ENCODE results near the gene GBP2. TPM values are rescaled to one million over a fixed set of nuclear protein-coding genes. Genes with fewer than 3 reads are reported as not detected.

GBP2 gene
- total RNA-seq, 1 experiment from 2014 or later: 3.0 TPM

DNA sequence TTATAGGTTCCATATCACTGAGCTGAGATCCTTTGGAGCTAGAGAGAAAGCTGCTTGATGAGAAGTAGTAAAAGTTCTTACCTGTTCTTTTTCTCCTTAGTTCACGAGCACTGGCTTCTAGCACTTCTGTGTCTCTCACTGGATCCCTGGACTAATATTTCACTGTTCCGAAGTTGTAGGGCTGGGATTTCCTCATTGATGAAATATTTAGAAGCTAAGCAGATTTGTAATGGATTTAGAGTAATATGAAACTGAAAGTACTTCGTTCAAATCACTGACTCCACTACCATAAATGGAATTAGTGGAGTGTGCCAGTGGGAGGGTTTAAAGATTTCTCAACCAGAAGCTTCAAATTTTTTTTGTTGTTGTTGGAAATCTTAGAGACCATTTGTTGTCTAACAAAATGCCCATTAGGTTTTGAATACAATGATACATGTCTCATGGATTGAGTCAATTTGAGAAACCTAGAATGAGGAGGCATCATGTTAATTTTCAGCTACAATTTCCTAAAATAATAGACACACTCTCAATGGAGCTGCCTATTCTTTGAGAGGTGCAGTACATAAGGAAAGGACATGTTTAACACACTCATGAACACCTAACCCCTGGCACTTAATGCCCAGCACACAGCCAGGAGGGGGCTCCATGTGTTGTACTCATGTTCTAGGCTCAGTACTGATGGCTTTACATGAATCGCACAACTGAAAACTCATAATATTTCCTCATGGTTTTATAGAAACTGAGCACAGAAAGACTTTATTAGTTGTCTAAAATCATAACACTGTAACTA lies 60.6 kb downstream of the GBP2 start, which contains the start of gene GBP1:
Gene GBP1, minus strand, starts transcription at position 130 of the 790 bp plus-strand sequence. CDS start 1,974 bp downstream, outside the sequence.
- POLR2A ChIA-PET: no interaction called here
- no peak for ATAC-seq
- no peak for TF ChIP-seq POLR2AphosphoS5 (IDR thresholded peaks at IDR 0.05; ENCODE audit: low read depth, low read length)
- TF ChIP-seq SIN3A (IDR thresholded peaks at IDR 0.05; ENCODE audit: borderline replicate concordance, insufficient read depth, low read depth, low read length): no peak
- TF ChIP-seq, protein P1, sequence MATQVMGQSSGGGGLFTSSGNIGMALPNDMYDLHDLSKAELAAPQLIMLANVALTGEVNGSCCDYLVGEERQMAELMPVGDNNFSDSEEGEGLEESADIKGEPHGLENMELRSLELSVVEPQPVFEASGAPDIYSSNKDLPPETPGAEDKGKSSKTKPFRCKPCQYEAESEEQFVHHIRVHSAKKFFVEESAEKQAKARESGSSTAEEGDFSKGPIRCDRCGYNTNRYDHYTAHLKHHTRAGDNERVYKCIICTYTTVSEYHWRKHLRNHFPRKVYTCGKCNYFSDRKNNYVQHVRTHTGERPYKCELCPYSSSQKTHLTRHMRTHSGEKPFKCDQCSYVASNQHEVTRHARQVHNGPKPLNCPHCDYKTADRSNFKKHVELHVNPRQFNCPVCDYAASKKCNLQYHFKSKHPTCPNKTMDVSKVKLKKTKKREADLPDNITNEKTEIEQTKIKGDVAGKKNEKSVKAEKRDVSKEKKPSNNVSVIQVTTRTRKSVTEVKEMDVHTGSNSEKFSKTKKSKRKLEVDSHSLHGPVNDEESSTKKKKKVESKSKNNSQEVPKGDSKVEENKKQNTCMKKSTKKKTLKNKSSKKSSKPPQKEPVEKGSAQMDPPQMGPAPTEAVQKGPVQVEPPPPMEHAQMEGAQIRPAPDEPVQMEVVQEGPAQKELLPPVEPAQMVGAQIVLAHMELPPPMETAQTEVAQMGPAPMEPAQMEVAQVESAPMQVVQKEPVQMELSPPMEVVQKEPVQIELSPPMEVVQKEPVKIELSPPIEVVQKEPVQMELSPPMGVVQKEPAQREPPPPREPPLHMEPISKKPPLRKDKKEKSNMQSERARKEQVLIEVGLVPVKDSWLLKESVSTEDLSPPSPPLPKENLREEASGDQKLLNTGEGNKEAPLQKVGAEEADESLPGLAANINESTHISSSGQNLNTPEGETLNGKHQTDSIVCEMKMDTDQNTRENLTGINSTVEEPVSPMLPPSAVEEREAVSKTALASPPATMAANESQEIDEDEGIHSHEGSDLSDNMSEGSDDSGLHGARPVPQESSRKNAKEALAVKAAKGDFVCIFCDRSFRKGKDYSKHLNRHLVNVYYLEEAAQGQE (IDR thresholded peaks at IDR 0.05; ENCODE audit: insufficient read depth in 1 of 2, low read depth in 2 of 2, low read length in 1 of 2): no peak
- TF ChIP-seq, protein P2, sequence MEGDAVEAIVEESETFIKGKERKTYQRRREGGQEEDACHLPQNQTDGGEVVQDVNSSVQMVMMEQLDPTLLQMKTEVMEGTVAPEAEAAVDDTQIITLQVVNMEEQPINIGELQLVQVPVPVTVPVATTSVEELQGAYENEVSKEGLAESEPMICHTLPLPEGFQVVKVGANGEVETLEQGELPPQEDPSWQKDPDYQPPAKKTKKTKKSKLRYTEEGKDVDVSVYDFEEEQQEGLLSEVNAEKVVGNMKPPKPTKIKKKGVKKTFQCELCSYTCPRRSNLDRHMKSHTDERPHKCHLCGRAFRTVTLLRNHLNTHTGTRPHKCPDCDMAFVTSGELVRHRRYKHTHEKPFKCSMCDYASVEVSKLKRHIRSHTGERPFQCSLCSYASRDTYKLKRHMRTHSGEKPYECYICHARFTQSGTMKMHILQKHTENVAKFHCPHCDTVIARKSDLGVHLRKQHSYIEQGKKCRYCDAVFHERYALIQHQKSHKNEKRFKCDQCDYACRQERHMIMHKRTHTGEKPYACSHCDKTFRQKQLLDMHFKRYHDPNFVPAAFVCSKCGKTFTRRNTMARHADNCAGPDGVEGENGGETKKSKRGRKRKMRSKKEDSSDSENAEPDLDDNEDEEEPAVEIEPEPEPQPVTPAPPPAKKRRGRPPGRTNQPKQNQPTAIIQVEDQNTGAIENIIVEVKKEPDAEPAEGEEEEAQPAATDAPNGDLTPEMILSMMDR (IDR thresholded peaks at IDR 0.05): no peak
- no peak for TF ChIP-seq TCF7L2 (IDR thresholded peaks at IDR 0.05; ENCODE audit: low read depth, low read length)
- DNase-seq (ENCODE audit: low read depth, low spot score): no peak
- BruUV-seq (replicated peaks): no TSS peak
- Histone ChIP-seq H3K27ac (ENCODE audit: low read length) (no peak within 1 kb of the TSS), H3K4me1 (ENCODE audit: control insufficient read depth, insufficient read depth, low read length) (no peaks in the 10 kb centered on the region), H3K27me3 (ENCODE audit: control insufficient read depth, insufficient read depth, low read length) (no peaks in the 10 kb centered on the region), H3K36me3 (ENCODE audit: control insufficient read depth, insufficient read depth, low read length) (no peaks in the 10 kb centered on the region), H3K4me3 (ENCODE audit: low read depth in 2 of 2, low read length in 2 of 2) (peak within 1 kb of the TSS; percentile 30 to 50), H3K9me3 (ENCODE audit: control insufficient read depth, insufficient read depth, low read depth, low read length) (no peaks in the 10 kb centered on the region)
- intact Hi-C loops (cut with micrococcal nuclease; ENCODE audit: unreplicated experiment) (no loop called here), in situ Hi-C loops (cut with HindIII; ENCODE audit: low pct_unique_long_range_greater_than_20kb, low sequenced_read_pairs) (no loop called here)
- CTCF ChIA-PET: no interaction called here

DNA sequence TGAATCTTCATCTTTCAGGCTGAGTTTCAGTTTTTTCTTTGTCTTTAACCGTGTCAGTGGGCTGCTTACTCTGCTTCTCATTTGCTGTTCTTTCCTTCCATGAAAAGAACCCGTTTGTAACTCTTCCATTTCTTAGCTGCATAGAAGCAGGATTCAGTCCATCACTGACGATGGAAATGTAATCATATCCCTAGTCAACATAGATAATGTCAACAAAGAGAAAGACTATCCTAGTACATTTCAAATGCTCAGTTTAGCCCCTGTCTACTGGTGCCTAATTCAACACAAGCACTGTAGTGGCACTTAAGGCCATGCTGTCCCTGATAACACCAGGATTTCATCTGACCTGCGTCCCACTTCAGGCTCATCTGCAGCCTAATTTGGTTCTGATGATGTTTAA lies 61.3 kb downstream of the GBP2 start:
- Histone ChIP-seq H3K4me1 (ENCODE audit: control insufficient read depth, insufficient read depth, low read length) (no peaks in the 10 kb centered on the region), H3K4me3 (ENCODE audit: low read depth in 2 of 2, low read length in 2 of 2) (peak overlapping the region; percentile 30 to 50; a peak in 2 of 4 replicates), H3K27me3 (ENCODE audit: control insufficient read depth, insufficient read depth, low read length) (no peaks in the 10 kb centered on the region), H3K9me3 (ENCODE audit: control insufficient read depth, insufficient read depth, low read depth, low read length) (no peaks in the 10 kb centered on the region), H3K36me3 (ENCODE audit: control insufficient read depth, insufficient read depth, low read length) (no peaks in the 10 kb centered on the region), H3K27ac (ENCODE audit: low read length) (no peak overlapping the region)
- no peak for DNase-seq (ENCODE audit: low read depth, low spot score)
- BruUV-seq (replicated peaks): no TSS peak
- TF ChIP-seq POLR2AphosphoS5 (IDR thresholded peaks at IDR 0.05; ENCODE audit: low read depth, low read length) (no peak), TCF7L2 (IDR thresholded peaks at IDR 0.05; ENCODE audit: low read depth, low read length) (no peak), SIN3A (IDR thresholded peaks at IDR 0.05; ENCODE audit: borderline replicate concordance, insufficient read depth, low read depth, low read length) (no peak)
- TF ChIP-seq, protein P1 (IDR thresholded peaks at IDR 0.05; ENCODE audit: insufficient read depth in 1 of 2, low read depth in 2 of 2, low read length in 1 of 2): no peak
- TF ChIP-seq, protein P2 (IDR thresholded peaks at IDR 0.05): no peak
- ChIA-PET POLR2A (no interaction called here), CTCF (interaction anchor here (0.6 kb wide), 1 partner anchor 526 kb away, joined by 8 read pairs; no protein-coding TSS in a partner anchor)
- 0 out of 2 replicates have a peak, but pooled peaks have one; percentile 56 for ATAC-seq
- intact Hi-C loops (cut with micrococcal nuclease; ENCODE audit: unreplicated experiment): no loop called here
- in situ Hi-C loops (cut with HindIII; ENCODE audit: low pct_unique_long_range_greater_than_20kb, low sequenced_read_pairs): no loop called here

Measured in Panc1 (cell line).